Neural cell (in vitro differentiated cells): ENCODE data around the gene PHF2. TPM values are rescaled to one million over a fixed set of nuclear protein-coding genes. Genes with fewer than 3 reads are reported as not detected.

Source experiments
- H2AFZ ChIP-seq: fragments of 200-600, 300-800 bp; sonication (generic), shearing (Covaris generic); 2 replicates; pipeline ENCODE4 v1.6.0; 2014; ENCODE audit warnings: low read depth, mild to moderate bottlenecking, antibody characterized with exemption, low read length, moderate library complexity
- H3F3A ChIP-seq: fragments of 200-600 bp; shearing (Covaris generic); 2 replicates; pipeline ENCODE4 v1.6.1; 2016; ENCODE audit warnings: mild to moderate bottlenecking, moderate library complexity, mixed read lengths, antibody characterized with exemption, low read length; ENCODE audit not compliant: insufficient read depth, poor library complexity, severe bottlenecking
- H3K27ac ChIP-seq: fragments of 200-600, 300-800 bp; sonication (generic), shearing (Covaris generic); 2 replicates; pipeline ENCODE4 v1.5.1; 2014; ENCODE audit warnings: mild to moderate bottlenecking, low read length, moderate library complexity
- H3K27me3 ChIP-seq: fragments of 300-800, 200-600 bp; sonication (generic), shearing (Covaris generic); 2 replicates; pipeline ENCODE4 v1.6.0; 2014; ENCODE audit warnings: mild to moderate bottlenecking, low read depth, low read length, moderate library complexity; ENCODE audit not compliant: insufficient read depth
- H3K36me3 ChIP-seq: fragments of 300-800, 200-600 bp; sonication (generic), shearing (Covaris generic); 2 replicates; pipeline ENCODE4 v1.5.1; 2014; ENCODE audit warnings: mild to moderate bottlenecking, antibody characterized with exemption, low read length, moderate library complexity; ENCODE audit not compliant: insufficient read depth
- H3K4me2 ChIP-seq: fragments of 300-800, 200-600 bp; sonication (generic), shearing (Covaris generic); 2 replicates; pipeline ENCODE4 v1.6.0; 2014; ENCODE audit warnings: mild to moderate bottlenecking, low read length
- H3K4me3 ChIP-seq: fragments of 300-800, 200-600 bp; sonication (generic), shearing (Covaris generic); 2 replicates; pipeline ENCODE4 v1.5.1; 2014; ENCODE audit warnings: mild to moderate bottlenecking, low read length, moderate library complexity
- H3K79me2 ChIP-seq: fragments of 200-600 bp; shearing (Covaris generic); replicated peaks from 2 replicates; pipeline ENCODE4 v1.6.0; 2014; ENCODE audit warnings: mild to moderate bottlenecking, low read length, moderate library complexity; ENCODE audit not compliant: insufficient read depth
- H3K9ac ChIP-seq: fragments of 300-800, 200-600 bp; sonication (generic), shearing (Covaris generic); 2 replicates; pipeline ENCODE4 v1.6.1; 2016; ENCODE audit warnings: mild to moderate bottlenecking, low read length, mixed read lengths
- H3K9me2 ChIP-seq: fragments of 200-600 bp; shearing (Covaris generic); 2 replicates; pipeline ENCODE4 v1.6.1; 2016; ENCODE audit warnings: mild to moderate bottlenecking, low read length, mixed read lengths; ENCODE audit not compliant: insufficient read depth
- H3K9me3 ChIP-seq: fragments of 200-600, 300-800 bp; sonication (generic), shearing (Covaris generic); 2 replicates; pipeline ENCODE4 v1.6.1; 2016; ENCODE audit warnings: mild to moderate bottlenecking, mixed run types, low read length, moderate library complexity, mixed read lengths
- H4K20me1 ChIP-seq: fragments of 200-600 bp; shearing (Covaris generic); 2 replicates; pipeline ENCODE4 v1.6.1; 2016; ENCODE audit warnings: mild to moderate bottlenecking, mixed run types; ENCODE audit not compliant: insufficient read depth
- CTCF ChIP-seq: fragments of 450-650 bp; IDR thresholded peaks from 2 replicates; pipeline ENCODE4 v1.5.1; 2014; ENCODE audit warnings: antibody characterized with exemption, mild to moderate bottlenecking, moderate library complexity; ENCODE audit not compliant: poor library complexity, severe bottlenecking
- EP300 ChIP-seq: fragments of 450-650 bp; conservative IDR thresholded peaks from 2 replicates; pipeline ENCODE4 v1.6.1; 2014; ENCODE audit warnings: antibody characterized with exemption, mild to moderate bottlenecking, moderate library complexity; ENCODE audit not compliant: poor library complexity, severe bottlenecking
- EZH2 ChIP-seq: fragments of 200-600, 300-800 bp; shearing (Covaris generic), sonication (generic); IDR thresholded peaks from 2 replicates; pipeline ENCODE4 v1.6.1; 2014; ENCODE audit warnings: antibody characterized with exemption, low read length, borderline replicate concordance, mild to moderate bottlenecking; ENCODE audit not compliant: insufficient read depth, poor library complexity, severe bottlenecking
- MXI1 ChIP-seq: fragments of 450-650 bp; conservative IDR thresholded peaks from 2 replicates; pipeline ENCODE4 v1.6.1; 2014; ENCODE audit warnings: antibody characterized with exemption, mild to moderate bottlenecking; ENCODE audit not compliant: poor library complexity, severe bottlenecking
- POLR2AphosphoS5 ChIP-seq: IDR thresholded peaks from 2 replicates; pipeline ENCODE4 v1.6.1; 2012
- RAD21 ChIP-seq: fragments of 450-650 bp; conservative IDR thresholded peaks from 2 replicates; pipeline ENCODE4 v1.6.1; 2014; ENCODE audit warnings: antibody characterized with exemption, mild to moderate bottlenecking, moderate library complexity
- SMC3 ChIP-seq: fragments of 450-650 bp; conservative IDR thresholded peaks from 2 replicates; pipeline ENCODE4 v1.6.1; 2014; ENCODE audit warnings: antibody characterized with exemption, mild to moderate bottlenecking, moderate library complexity; ENCODE audit not compliant: poor library complexity
- TAF1 ChIP-seq: IDR thresholded peaks from 2 replicates; pipeline ENCODE4 v1.6.1; 2012; ENCODE audit warnings: low read depth
- polyA plus RNA-seq: library from polyadenylated mRNA; depleted of rRNA; stranded (reverse); fragments of >200 nt; gene quantifications from 2 replicates; pipeline ENCODE4 v1.2.3, GENCODE V29; 2014
- TF ChIP-seq, protein P1 (sequence below): IDR thresholded peaks from 2 replicates; pipeline ENCODE4 v1.6.1; 2012; ENCODE audit warnings: borderline replicate concordance

PHF2 gene
- polyA plus RNA-seq, 1 donor from 2014 or later: 42.4 TPM

GRCh38 chr9:93582550-93582949 is 6.2 kb downstream of the PHF2 start:
- Histone ChIP-seq H3K4me3 (no peak overlapping the region), H3K4me2 (no peak overlapping the region), H4K20me1 (peaks cover 6% of the 10 kb centered on the region)

GRCh38 chr9:93585259-93585658 is 8.9 kb downstream of the PHF2 start:
- no peaks in the 10 kb centered on the region for H3F3A ChIP-seq
- H3K9me2 ChIP-seq: no peaks in the 10 kb centered on the region
- no peaks in the 10 kb centered on the region for H3K36me3 ChIP-seq
- H3K4me3 ChIP-seq: no peak overlapping the region
- peaks cover 61% of the 10 kb centered on the region for H3K79me2 ChIP-seq
- H3K27me3 ChIP-seq: no peaks in the 10 kb centered on the region
- H2AFZ ChIP-seq: no peak overlapping the region
- H3K4me2 ChIP-seq: no peak overlapping the region
- peaks cover 6% of the 10 kb centered on the region for H4K20me1 ChIP-seq
- no peak overlapping the region for H3K9ac ChIP-seq
- no peaks in the 10 kb centered on the region for H3K9me3 ChIP-seq
- no peak overlapping the region for H3K27ac ChIP-seq
- TF ChIP-seq, protein P1, sequence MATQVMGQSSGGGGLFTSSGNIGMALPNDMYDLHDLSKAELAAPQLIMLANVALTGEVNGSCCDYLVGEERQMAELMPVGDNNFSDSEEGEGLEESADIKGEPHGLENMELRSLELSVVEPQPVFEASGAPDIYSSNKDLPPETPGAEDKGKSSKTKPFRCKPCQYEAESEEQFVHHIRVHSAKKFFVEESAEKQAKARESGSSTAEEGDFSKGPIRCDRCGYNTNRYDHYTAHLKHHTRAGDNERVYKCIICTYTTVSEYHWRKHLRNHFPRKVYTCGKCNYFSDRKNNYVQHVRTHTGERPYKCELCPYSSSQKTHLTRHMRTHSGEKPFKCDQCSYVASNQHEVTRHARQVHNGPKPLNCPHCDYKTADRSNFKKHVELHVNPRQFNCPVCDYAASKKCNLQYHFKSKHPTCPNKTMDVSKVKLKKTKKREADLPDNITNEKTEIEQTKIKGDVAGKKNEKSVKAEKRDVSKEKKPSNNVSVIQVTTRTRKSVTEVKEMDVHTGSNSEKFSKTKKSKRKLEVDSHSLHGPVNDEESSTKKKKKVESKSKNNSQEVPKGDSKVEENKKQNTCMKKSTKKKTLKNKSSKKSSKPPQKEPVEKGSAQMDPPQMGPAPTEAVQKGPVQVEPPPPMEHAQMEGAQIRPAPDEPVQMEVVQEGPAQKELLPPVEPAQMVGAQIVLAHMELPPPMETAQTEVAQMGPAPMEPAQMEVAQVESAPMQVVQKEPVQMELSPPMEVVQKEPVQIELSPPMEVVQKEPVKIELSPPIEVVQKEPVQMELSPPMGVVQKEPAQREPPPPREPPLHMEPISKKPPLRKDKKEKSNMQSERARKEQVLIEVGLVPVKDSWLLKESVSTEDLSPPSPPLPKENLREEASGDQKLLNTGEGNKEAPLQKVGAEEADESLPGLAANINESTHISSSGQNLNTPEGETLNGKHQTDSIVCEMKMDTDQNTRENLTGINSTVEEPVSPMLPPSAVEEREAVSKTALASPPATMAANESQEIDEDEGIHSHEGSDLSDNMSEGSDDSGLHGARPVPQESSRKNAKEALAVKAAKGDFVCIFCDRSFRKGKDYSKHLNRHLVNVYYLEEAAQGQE: no peak
- TF ChIP-seq RAD21 (no peak), EP300 (no peak), TAF1 (no peak), CTCF (no peak), EZH2 (no peak), MXI1 (no peak), POLR2AphosphoS5 (no peak), SMC3 (no peak)

More at GRCh38 chr9:93582550-93582949, 6.2 kb downstream of the PHF2 start:
- H3K27ac ChIP-seq: no peak overlapping the region
- H3K9me3 ChIP-seq: no peaks in the 10 kb centered on the region
- H3F3A ChIP-seq: no peaks in the 10 kb centered on the region
- H3K36me3 ChIP-seq: no peaks in the 10 kb centered on the region
- peaks cover 81% of the 10 kb centered on the region for H3K79me2 ChIP-seq
- no peak overlapping the region for H3K9ac ChIP-seq
- no peaks in the 10 kb centered on the region for H3K27me3 ChIP-seq
- H3K9me2 ChIP-seq: no peaks in the 10 kb centered on the region
- no peak overlapping the region for H2AFZ ChIP-seq
- no peak for TF ChIP-seq EP300
- TF ChIP-seq EZH2: no peak
- no peak for TF ChIP-seq SMC3
- TF ChIP-seq, protein P1: no peak
- no peak for TF ChIP-seq POLR2AphosphoS5
- TF ChIP-seq MXI1: no peak
- no peak for TF ChIP-seq RAD21
- TF ChIP-seq TAF1: no peak
- no peak for TF ChIP-seq CTCF
